ENCODE data around the gene KCNJ8. TPM values are rescaled to one million over a fixed set of nuclear protein-coding genes. Genes with fewer than 3 reads are reported as not detected.

Gene KCNJ8
- total and polyA plus RNA-seq, 2 of the 8 experiments (the other 6 are each of a cell fraction or from before 2014, with no cell fraction given): 0.48 to 1.4 TPM

GRCh38 chr12:21801522-21802288 lies 27.2 kb upstream of the KCNJ8 start (continued):
- no peak for TF ChIP-seq CTCF (IDR thresholded peaks at IDR 0.05; ENCODE audit: control extremely low read depth in 1 of 3, insufficient read depth in 1 of 3, low read depth in 1 of 3, low read length in 3 of 3)
